HepG2 (cell line): ENCODE results near the gene LCE3A. TPM values are rescaled to one million over a fixed set of nuclear protein-coding genes. Genes with fewer than 3 reads are reported as not detected.

Source experiments
- ATAC-seq: fragments of 200-7000 bp; cut with Tn5 transposase; 3 replicates; pipeline ENCODE4 v1.9.1; 2020; ENCODE audit warnings: mild to moderate bottlenecking, moderate library complexity
- BruUV-seq: library from RNA; stranded (reverse); fragments of 400-500 nt; replicated peaks from 2 replicates; lab custom pipeline; 2021; lab: Mats Ljungman, UMichigan
- CTCF ChIA-PET: fragments of 300-600 bp; formaldehyde crosslinking; extraction: SDS; loops from one replicate; lab custom pipeline; 2021; ENCODE audit warnings: low total read pairs, inconsistent platforms, low intra/inter-chr PET ratio; lab: Yijun Ruan, JAX
- POLR2A ChIA-PET: fragments of 350-600 bp; sonication (Branson Sonifier 250); formaldehyde crosslinking; loops from one replicate; lab custom pipeline; 2020; ENCODE audit warnings: antibody characterized with exemption, inconsistent platforms; lab: Yijun Ruan, JAX
- DNase-seq: peaks from one replicate; pipeline ENCODE4 v3.0.0-alpha.2; 2015; ENCODE audit warnings: low spot score
- FAIRE-seq: peaks from 3 replicates; lab custom pipeline; 2011; peaks lifted over from hg19 to GRCh38; lab: Jason Lieb, UNC
- H2AFZ ChIP-seq: one replicate; pipeline ENCODE4 v1.6.1; 2011; ENCODE audit warnings: low read length, inconsistent platforms
- H3K27ac ChIP-seq: fragments of 300-600 bp; 3 replicates; pipeline ENCODE4 v1.8.0; 2011; ENCODE audit warnings: mixed run types, mild to moderate bottlenecking, mixed read lengths, low read length, inconsistent platforms; ENCODE audit not compliant: insufficient read depth; ENCODE audit errors: extremely low read length
- H3K27me3 ChIP-seq, 2 experiments: fragments of 200-600 bp in 1 of 2; 2 replicates in 1 of 2; 3 replicates in 1 of 2; pipeline versions ENCODE4 v1.6.0 to v1.8.0; 2011; ENCODE audit warnings: low read length in 2 of 2, mild to moderate bottlenecking in 2 of 2, moderate library complexity in 2 of 2, inconsistent platforms in 1 of 2; ENCODE audit not compliant: insufficient read depth in 2 of 2, control insufficient read depth in 1 of 2
- H3K36me3 ChIP-seq, 2 experiments: fragments of 200-600 bp in 1 of 2; replicated peaks in 1 of 2; 2 replicates in 1 of 2; 3 replicates in 1 of 2; pipeline versions ENCODE4 v1.5.1 to v1.8.0; 2011; ENCODE audit warnings: low read length in 2 of 2, inconsistent platforms in 1 of 2; ENCODE audit not compliant: insufficient read depth in 2 of 2, control insufficient read depth in 1 of 2
- H3K4me1 ChIP-seq: 2 replicates; pipeline ENCODE4 v1.5.1; 2012; ENCODE audit warnings: low read length, inconsistent platforms; ENCODE audit not compliant: insufficient read depth
- H3K4me2 ChIP-seq: 2 replicates; pipeline ENCODE4 v1.6.0; 2011; ENCODE audit warnings: low read depth, low read length, inconsistent platforms
- H3K4me3 ChIP-seq, 3 experiments: fragments of 200-600 bp in 1 of 3; sonication (generic), shearing (Covaris generic) in 1 of 3; replicated peaks in 1 of 3; 2 replicates each; pipeline ENCODE4 v1.5.1; 2011 to 2016; ENCODE audit warnings: low read length in 3 of 3, inconsistent platforms in 2 of 3, low read depth in 2 of 3, mild to moderate bottlenecking in 2 of 3, control low read depth in 1 of 3, mixed read lengths in 1 of 3; ENCODE audit not compliant: insufficient read depth in 1 of 3
- H3K79me2 ChIP-seq: one replicate; pipeline ENCODE4 v1.6.1; 2011; ENCODE audit warnings: low read length, inconsistent platforms; ENCODE audit not compliant: insufficient read depth
- H3K9ac ChIP-seq: 2 replicates; pipeline ENCODE4 v1.6.0; 2011; ENCODE audit warnings: mild to moderate bottlenecking, low read depth, low read length, inconsistent platforms; ENCODE audit not compliant: insufficient read depth
- H3K9me3 ChIP-seq: 2 replicates; pipeline ENCODE4 v1.5.1; 2012; ENCODE audit warnings: mild to moderate bottlenecking, low read length
- H4K20me1 ChIP-seq: 2 replicates; pipeline ENCODE4 v1.6.0; 2011; ENCODE audit warnings: inconsistent platforms, mild to moderate bottlenecking, low read length, moderate library complexity; ENCODE audit not compliant: insufficient read depth
- FLYWCH1 ChIP-seq: sonication (generic); formaldehyde crosslinking; IDR thresholded peaks from 2 replicates; pipeline ENCODE4 v1.8.1; 2023; ENCODE audit warnings: mild to moderate bottlenecking, missing genetic modification reagents
- GLI4 ChIP-seq: sonication (generic); formaldehyde crosslinking; IDR thresholded peaks from 2 replicates; pipeline ENCODE4 v1.5.1; 2020; ENCODE audit warnings: missing genetic modification reagents, mild to moderate bottlenecking, moderate library complexity, borderline replicate concordance
- JUN ChIP-seq: sonication (generic); formaldehyde crosslinking; IDR thresholded peaks from 2 replicates; pipeline ENCODE4 v1.4.0; 2020; ENCODE audit warnings: mild to moderate bottlenecking, missing genetic modification reagents
- PHF5A ChIP-seq: IDR thresholded peaks from one replicate; pipeline ENCODE4 v1.6.1; 2018; ENCODE audit warnings: low read depth, missing genetic modification reagents; ENCODE audit not compliant: unreplicated experiment
- RARG ChIP-seq: sonication (generic); formaldehyde crosslinking; IDR thresholded peaks from 2 replicates; pipeline ENCODE4 v1.4.0; 2020; ENCODE audit warnings: low read depth, mild to moderate bottlenecking, missing genetic modification reagents
- SAFB2 ChIP-seq: sonication (generic); formaldehyde crosslinking; IDR thresholded peaks from 2 replicates; pipeline ENCODE4 v1.5.1; 2020; ENCODE audit warnings: missing genetic modification reagents, low read depth, mild to moderate bottlenecking, borderline replicate concordance
- TBL1XR1 ChIP-seq: fragments of 150-350 bp; IDR thresholded peaks from 2 replicates; pipeline ENCODE4 v1.6.1; 2014; ENCODE audit warnings: borderline replicate concordance, low read length; ENCODE audit not compliant: partially characterized antibody
- ZNF441 ChIP-seq: sonication (generic); formaldehyde crosslinking; IDR thresholded peaks from 2 replicates; pipeline ENCODE4 v1.7.0; 2021; ENCODE audit warnings: missing genetic modification reagents, borderline replicate concordance
- ZNF546 ChIP-seq: sonication (generic); formaldehyde crosslinking; conservative IDR thresholded peaks from 2 replicates; pipeline ENCODE4 v1.8.1; 2023; ENCODE audit warnings: mild to moderate bottlenecking, missing genetic modification reagents
- ZNF660 ChIP-seq: sonication (generic); formaldehyde crosslinking; IDR thresholded peaks from 2 replicates; pipeline ENCODE4 v1.5.1; 2020; ENCODE audit warnings: mild to moderate bottlenecking, low read depth, missing genetic modification reagents, borderline replicate concordance
- ZNF850 ChIP-seq: sonication (generic); formaldehyde crosslinking; conservative IDR thresholded peaks from 2 replicates; pipeline ENCODE4 v1.9.0; 2021; ENCODE audit warnings: mild to moderate bottlenecking, missing genetic modification reagents
- WGBS: methylation state at CpG from one replicate; pipeline ENCODE4 v1.1.6; 2017; ENCODE audit warnings: low lambda C conversion rate; 5-methylcytosine and 5-hydroxymethylcytosine counted together
- in situ Hi-C: cut with HindIII; loops from 2 replicates; pipeline ENCODE4 v1.10.0; 2017; ENCODE audit warnings: low pct_unique_long_range_greater_than_20kb; ENCODE audit not compliant: extremely low pct_ligation_motif_present
- intact Hi-C: fragments of 100-400 bp; cut with micrococcal nuclease; formaldehyde crosslinking; loops from one replicate; pipeline ENCODE4 v1.10.0; 2022; ENCODE audit not compliant: unreplicated experiment
- polyA plus RNA-seq, 8 experiments: library from polyadenylated mRNA; depleted of rRNA in 3 of 8; stranded (reverse) in 7 of 8; unstranded in 1 of 8; fragments of >200 nt; fragmentation: Illumina TruSeq in 4 of 8; extraction: Trizol in 4 of 8; gene quantifications; 2 replicates each; pipeline versions ENCODE4 v1.2.1 to v1.2.3, GENCODE V29; 2011 to 2016; ENCODE audit warnings: low read depth in 4 of 8, missing spikeins in 1 of 8, mixed read lengths in 1 of 8; ENCODE audit not compliant: insufficient read depth in 1 of 8
- total RNA-seq, 5 experiments: library from RNA; depleted of rRNA; stranded (reverse); fragments of >200 nt; fragmentation: Illumina TruSeq; extraction: Trizol; gene quantifications; 2 replicates each; pipeline ENCODE4 v1.2.3, GENCODE V29; 2016; ENCODE audit warnings: low read depth in 1 of 5
- TF ChIP-seq, protein P1 (sequence below): sonication (generic); formaldehyde crosslinking; IDR thresholded peaks from 2 replicates; pipeline ENCODE4 v1.5.0; 2020; ENCODE audit warnings: mild to moderate bottlenecking, missing genetic modification reagents
- TF ChIP-seq, protein P2 (sequence below): IDR thresholded peaks from 2 replicates; pipeline ENCODE4 v1.6.1; 2016; ENCODE audit warnings: missing biosample characterization, missing genetic modification reagents, low read depth
- TF ChIP-seq, protein P3 (sequence below): sonication (generic); formaldehyde crosslinking; IDR thresholded peaks from 2 replicates; pipeline ENCODE4 v1.4.0; 2020; ENCODE audit warnings: missing genetic modification reagents, borderline replicate concordance
- TF ChIP-seq, protein P4 (sequence below): IDR thresholded peaks from 2 replicates; pipeline ENCODE4 v1.6.1; 2016; ENCODE audit warnings: mild to moderate bottlenecking, missing biosample characterization, missing genetic modification reagents

The LCE3A gene
- total and polyA plus RNA-seq, 2 of the 13 experiments (the other 11 are each of a cell fraction or from before 2014, with no cell fraction given), result not detected

DNA sequence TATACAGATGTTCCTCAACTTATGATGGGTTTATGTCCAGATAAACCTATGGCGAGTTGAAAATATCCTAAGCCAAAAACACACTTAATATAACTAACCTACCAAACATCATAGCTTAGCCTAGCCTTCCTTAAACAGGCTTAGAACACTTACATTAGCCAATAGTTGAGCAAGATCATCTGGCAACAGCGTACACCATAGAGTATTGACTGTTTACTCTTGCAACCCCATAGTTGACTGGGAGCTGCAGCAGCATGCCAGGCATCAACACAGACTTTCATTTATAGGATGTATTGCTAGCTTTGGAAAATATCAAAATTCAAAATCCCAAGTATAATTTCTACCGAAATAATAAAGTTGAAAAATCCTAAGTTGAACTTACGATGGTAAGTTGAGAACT is 34.8 kb upstream of the LCE3A start:
- Histone ChIP-seq H4K20me1 (no peaks in the 10 kb centered on the region), H3K9ac (no peak overlapping the region), H3K79me2 (no peaks in the 10 kb centered on the region), H3K27me3 (no peaks in the 10 kb centered on the region), H3K4me1 (no peaks in the 10 kb centered on the region), H2AFZ (no peak overlapping the region), H3K4me2 (no peak overlapping the region), H3K9me3 (no peaks in the 10 kb centered on the region), H3K36me3 (no peaks in the 10 kb centered on the region), H3K27ac (no peak overlapping the region), H3K4me3 (no peak overlapping the region)
- no peak for TF ChIP-seq ZNF441 (CRISPR knock-in tag)
- no peak for TF ChIP-seq ZNF546 (CRISPR knock-in tag)
- TF ChIP-seq, protein P1, sequence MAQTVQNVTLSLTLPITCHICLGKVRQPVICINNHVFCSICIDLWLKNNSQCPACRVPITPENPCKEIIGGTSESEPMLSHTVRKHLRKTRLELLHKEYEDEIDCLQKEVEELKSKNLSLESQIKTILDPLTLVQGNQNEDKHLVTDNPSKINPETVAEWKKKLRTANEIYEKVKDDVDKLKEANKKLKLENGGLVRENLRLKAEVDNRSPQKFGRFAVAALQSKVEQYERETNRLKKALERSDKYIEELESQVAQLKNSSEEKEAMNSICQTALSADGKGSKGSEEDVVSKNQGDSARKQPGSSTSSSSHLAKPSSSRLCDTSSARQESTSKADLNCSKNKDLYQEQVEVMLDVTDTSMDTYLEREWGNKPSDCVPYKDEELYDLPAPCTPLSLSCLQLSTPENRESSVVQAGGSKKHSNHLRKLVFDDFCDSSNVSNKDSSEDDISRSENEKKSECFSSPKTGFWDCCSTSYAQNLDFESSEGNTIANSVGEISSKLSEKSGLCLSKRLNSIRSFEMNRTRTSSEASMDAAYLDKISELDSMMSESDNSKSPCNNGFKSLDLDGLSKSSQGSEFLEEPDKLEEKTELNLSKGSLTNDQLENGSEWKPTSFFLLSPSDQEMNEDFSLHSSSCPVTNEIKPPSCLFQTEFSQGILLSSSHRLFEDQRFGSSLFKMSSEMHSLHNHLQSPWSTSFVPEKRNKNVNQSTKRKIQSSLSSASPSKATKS (CRISPR knock-in tag), result no peak
- TF ChIP-seq, protein P2, sequence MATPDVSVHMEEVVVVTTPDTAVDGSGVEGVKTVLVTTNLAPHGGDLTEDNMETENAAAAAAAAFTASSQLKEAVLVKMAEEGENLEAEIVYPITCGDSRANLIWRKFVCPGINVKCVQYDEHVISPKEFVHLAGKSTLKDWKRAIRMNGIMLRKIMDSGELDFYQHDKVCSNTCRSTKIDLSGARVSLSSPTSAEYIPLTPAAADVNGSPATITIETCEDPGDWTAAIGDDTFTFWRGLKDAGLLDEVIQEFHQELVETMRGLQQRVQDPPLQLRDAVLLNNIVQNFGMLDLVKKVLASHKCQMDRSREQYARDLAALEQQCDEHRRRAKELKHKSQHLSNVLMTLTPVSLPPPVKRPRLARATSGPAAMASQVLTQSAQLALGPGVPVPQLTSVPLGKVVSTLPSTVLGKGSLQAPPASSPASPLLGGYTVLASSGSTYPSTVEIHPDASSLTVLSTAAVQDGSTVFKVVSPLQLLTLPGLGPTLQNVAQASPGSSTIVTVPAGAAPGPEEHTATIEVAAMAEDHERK (CRISPR knock-in tag), result no peak
- TF ChIP-seq, protein P3, sequence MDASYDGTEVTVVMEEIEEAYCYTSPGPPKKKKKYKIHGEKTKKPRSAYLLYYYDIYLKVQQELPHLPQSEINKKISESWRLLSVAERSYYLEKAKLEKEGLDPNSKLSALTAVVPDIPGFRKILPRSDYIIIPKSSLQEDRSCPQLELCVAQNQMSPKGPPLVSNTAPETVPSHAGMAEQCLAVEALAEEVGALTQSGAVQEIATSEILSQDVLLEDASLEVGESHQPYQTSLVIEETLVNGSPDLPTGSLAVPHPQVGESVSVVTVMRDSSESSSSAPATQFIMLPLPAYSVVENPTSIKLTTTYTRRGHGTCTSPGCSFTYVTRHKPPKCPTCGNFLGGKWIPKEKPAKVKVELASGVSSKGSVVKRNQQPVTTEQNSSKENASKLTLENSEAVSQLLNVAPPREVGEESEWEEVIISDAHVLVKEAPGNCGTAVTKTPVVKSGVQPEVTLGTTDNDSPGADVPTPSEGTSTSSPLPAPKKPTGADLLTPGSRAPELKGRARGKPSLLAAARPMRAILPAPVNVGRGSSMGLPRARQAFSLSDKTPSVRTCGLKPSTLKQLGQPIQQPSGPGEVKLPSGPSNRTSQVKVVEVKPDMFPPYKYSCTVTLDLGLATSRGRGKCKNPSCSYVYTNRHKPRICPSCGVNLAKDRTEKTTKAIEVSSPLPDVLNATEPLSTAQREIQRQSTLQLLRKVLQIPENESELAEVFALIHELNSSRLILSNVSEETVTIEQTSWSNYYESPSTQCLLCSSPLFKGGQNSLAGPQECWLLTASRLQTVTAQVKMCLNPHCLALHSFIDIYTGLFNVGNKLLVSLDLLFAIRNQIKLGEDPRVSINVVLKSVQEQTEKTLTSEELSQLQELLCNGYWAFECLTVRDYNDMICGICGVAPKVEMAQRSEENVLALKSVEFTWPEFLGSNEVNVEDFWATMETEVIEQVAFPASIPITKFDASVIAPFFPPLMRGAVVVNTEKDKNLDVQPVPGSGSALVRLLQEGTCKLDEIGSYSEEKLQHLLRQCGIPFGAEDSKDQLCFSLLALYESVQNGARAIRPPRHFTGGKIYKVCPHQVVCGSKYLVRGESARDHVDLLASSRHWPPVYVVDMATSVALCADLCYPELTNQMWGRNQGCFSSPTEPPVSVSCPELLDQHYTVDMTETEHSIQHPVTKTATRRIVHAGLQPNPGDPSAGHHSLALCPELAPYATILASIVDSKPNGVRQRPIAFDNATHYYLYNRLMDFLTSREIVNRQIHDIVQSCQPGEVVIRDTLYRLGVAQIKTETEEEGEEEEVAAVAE, result no peak
- no peak for TF ChIP-seq JUN (CRISPR knock-in tag)
- TF ChIP-seq PHF5A (CRISPR knock-in tag), result no peak
- no peak for TF ChIP-seq ZNF660
- TF ChIP-seq TBL1XR1, result no peak
- TF ChIP-seq, protein P4, sequence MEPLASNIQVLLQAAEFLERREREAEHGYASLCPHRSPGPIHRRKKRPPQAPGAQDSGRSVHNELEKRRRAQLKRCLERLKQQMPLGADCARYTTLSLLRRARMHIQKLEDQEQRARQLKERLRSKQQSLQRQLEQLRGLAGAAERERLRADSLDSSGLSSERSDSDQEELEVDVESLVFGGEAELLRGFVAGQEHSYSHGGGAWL (CRISPR knock-in tag), result no peak
- no peak for TF ChIP-seq ZNF850 (CRISPR knock-in tag)
- no peak for TF ChIP-seq GLI4 (CRISPR knock-in tag)
- no peak for TF ChIP-seq SAFB2 (CRISPR knock-in tag)
- TF ChIP-seq FLYWCH1, result no peak
- no peak for TF ChIP-seq RARG (CRISPR knock-in tag)
- POLR2A ChIA-PET, result no interaction called here
- DNase-seq, result no peak
- intact Hi-C loops (no loop called here), in situ Hi-C loops (no loop called here)
- ATAC-seq, result no peak
- BruUV-seq, result no TSS peak
- WGBS, result 47% methylated on average over 4 of the region's 4 CpGs
- FAIRE-seq, result no peak
- CTCF ChIA-PET, result no interaction called here
